ENCODE measurements around the gene TRAPPC3. TPM values are rescaled to one million over a fixed set of nuclear protein-coding genes. Genes with fewer than 3 reads are reported as not detected.

The TRAPPC3 gene
- total and polyA plus RNA-seq, 9 of the 15 experiments (the other 6 are each of a cell fraction or from before 2014, with no cell fraction given): 20.6 to 141 (median 112) TPM

DNA sequence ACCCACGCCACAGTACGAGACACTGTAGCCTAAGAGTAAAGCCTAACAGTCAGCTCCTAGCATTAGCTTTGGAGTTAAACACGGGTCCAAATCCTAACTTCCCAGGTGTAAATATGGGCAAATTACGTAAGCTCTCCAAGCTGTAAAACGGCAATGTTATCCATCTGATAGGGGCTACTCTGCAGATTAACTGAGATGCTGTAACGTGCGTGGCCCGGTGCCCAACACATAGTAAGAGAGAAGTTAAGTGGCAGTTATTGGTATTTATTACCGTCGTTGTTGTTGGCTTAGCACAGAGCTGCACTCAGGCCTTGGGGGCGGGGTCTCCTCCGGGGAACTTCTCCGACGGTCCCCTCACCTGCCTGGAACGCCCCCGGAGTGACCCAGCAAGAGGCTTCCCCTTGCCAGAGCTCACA is 457 bp downstream of the TRAPPC3 start (continued):
- TF ChIP-seq, protein P1, sequence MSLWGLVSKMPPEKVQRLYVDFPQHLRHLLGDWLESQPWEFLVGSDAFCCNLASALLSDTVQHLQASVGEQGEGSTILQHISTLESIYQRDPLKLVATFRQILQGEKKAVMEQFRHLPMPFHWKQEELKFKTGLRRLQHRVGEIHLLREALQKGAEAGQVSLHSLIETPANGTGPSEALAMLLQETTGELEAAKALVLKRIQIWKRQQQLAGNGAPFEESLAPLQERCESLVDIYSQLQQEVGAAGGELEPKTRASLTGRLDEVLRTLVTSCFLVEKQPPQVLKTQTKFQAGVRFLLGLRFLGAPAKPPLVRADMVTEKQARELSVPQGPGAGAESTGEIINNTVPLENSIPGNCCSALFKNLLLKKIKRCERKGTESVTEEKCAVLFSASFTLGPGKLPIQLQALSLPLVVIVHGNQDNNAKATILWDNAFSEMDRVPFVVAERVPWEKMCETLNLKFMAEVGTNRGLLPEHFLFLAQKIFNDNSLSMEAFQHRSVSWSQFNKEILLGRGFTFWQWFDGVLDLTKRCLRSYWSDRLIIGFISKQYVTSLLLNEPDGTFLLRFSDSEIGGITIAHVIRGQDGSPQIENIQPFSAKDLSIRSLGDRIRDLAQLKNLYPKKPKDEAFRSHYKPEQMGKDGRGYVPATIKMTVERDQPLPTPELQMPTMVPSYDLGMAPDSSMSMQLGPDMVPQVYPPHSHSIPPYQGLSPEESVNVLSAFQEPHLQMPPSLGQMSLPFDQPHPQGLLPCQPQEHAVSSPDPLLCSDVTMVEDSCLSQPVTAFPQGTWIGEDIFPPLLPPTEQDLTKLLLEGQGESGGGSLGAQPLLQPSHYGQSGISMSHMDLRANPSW (CRISPR knock-in tag; IDR thresholded peaks at IDR 0.05): no peak
- TF ChIP-seq, protein P2, sequence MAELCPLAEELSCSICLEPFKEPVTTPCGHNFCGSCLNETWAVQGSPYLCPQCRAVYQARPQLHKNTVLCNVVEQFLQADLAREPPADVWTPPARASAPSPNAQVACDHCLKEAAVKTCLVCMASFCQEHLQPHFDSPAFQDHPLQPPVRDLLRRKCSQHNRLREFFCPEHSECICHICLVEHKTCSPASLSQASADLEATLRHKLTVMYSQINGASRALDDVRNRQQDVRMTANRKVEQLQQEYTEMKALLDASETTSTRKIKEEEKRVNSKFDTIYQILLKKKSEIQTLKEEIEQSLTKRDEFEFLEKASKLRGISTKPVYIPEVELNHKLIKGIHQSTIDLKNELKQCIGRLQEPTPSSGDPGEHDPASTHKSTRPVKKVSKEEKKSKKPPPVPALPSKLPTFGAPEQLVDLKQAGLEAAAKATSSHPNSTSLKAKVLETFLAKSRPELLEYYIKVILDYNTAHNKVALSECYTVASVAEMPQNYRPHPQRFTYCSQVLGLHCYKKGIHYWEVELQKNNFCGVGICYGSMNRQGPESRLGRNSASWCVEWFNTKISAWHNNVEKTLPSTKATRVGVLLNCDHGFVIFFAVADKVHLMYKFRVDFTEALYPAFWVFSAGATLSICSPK (IDR thresholded peaks at IDR 0.05; ENCODE audit: borderline replicate concordance): no peak
- TF ChIP-seq, protein P3, sequence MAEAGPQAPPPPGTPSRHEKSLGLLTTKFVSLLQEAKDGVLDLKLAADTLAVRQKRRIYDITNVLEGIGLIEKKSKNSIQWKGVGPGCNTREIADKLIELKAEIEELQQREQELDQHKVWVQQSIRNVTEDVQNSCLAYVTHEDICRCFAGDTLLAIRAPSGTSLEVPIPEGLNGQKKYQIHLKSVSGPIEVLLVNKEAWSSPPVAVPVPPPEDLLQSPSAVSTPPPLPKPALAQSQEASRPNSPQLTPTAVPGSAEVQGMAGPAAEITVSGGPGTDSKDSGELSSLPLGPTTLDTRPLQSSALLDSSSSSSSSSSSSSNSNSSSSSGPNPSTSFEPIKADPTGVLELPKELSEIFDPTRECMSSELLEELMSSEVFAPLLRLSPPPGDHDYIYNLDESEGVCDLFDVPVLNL (CRISPR knock-in tag; IDR thresholded peaks at IDR 0.05; ENCODE audit: low read depth): no peak
- TF ChIP-seq RNF2 (IDR thresholded peaks at IDR 0.05) (no peak), SMAD2 (IDR thresholded peaks at IDR 0.05; ENCODE audit: low read depth, low read length) (no peak), SMARCA5 (IDR thresholded peaks at IDR 0.05) (no peak)

Data from K562 (cell line).